Measurements from ENCODE around the gene GNPTG. TPM values are rescaled to one million over a fixed set of nuclear protein-coding genes. Genes with fewer than 3 reads are reported as not detected.

The GNPTG gene
- total RNA-seq, 4 donors from 2014 or later = 53.7 to 84.0 (median 69.5) TPM

- peaks cover 67% of the 10 kb centered on the region for H3K36me3 ChIP-seq
- WGBS = 92% methylated on average over 14 of the region's 14 CpGs
Observed at GRCh38 chr16:1403733-1404132, 52.0 kb downstream of the GNPTG start.

GRCh38 chr16:1407753-1408152 lies 56.0 kb downstream of the GNPTG start:
- H3K9me3 ChIP-seq = no peaks in the 10 kb centered on the region
- H3K27me3 ChIP-seq = no peaks in the 10 kb centered on the region
- WGBS = 24% methylated on average over 10 of the region's 11 CpGs
- peak overlapping the region; percentile 16 for H3K27ac ChIP-seq
- H3K4me3 ChIP-seq = peak overlapping the region; percentile 51
- DNase-seq (ENCODE audit: low spot score in 2 of 2) = no peak
- peaks cover 23% of the 10 kb centered on the region for H3K4me1 ChIP-seq
- peaks cover 49% of the 10 kb centered on the region for H3K36me3 ChIP-seq
- TF ChIP-seq EP300 (IDR thresholded peaks at IDR 0.05) = no peak
- TF ChIP-seq POLR2A (IDR thresholded peaks at IDR 0.05) = no peak
- TF ChIP-seq CTCF (IDR thresholded peaks at IDR 0.05) = no peak
- no peak for TF ChIP-seq POLR2AphosphoS5 (IDR thresholded peaks at IDR 0.05)

More at GRCh38 chr16:1403733-1404132, 52.0 kb downstream of the GNPTG start:
- TF ChIP-seq POLR2AphosphoS5 (IDR thresholded peaks at IDR 0.05) (no peak), POLR2A (IDR thresholded peaks at IDR 0.05) (no peak), EP300 (IDR thresholded peaks at IDR 0.05) (no peak), CTCF (IDR thresholded peaks at IDR 0.05) (no peak)
- Histone ChIP-seq H3K4me3 (no peak overlapping the region), H3K27me3 (no peaks in the 10 kb centered on the region), H3K9me3 (no peaks in the 10 kb centered on the region), H3K4me1 (peaks cover 11% of the 10 kb centered on the region), H3K27ac (no peak overlapping the region)
- DNase-seq (ENCODE audit: low spot score in 2 of 2) = no peak

- peak overlapping the region; percentile 51 for H3K4me3 ChIP-seq
- H3K36me3 ChIP-seq = peaks cover 44% of the 10 kb centered on the region
- H3K9me3 ChIP-seq = no peaks in the 10 kb centered on the region
- no peaks in the 10 kb centered on the region for H3K27me3 ChIP-seq
- peak overlapping the region; percentile 16 for H3K27ac ChIP-seq
- 6% methylated on average over 34 of the region's 42 CpGs for WGBS
- peak; percentile 96 to 98 for DNase-seq (ENCODE audit: low spot score in 2 of 2)
- TF ChIP-seq CTCF (IDR thresholded peaks at IDR 0.05) = no peak
- TF ChIP-seq EP300 (IDR thresholded peaks at IDR 0.05) = no peak
- TF ChIP-seq POLR2AphosphoS5 (IDR thresholded peaks at IDR 0.05) = no peak
- TF ChIP-seq POLR2A (IDR thresholded peaks at IDR 0.05) = no peak
- peaks cover 26% of the 10 kb centered on the region for H3K4me1 ChIP-seq
Observed at GRCh38 chr16:1408171-1408837, 56.6 kb downstream of the GNPTG start.

- H3K4me1 ChIP-seq = peaks cover 47% of the 10 kb centered on the region
- no peaks in the 10 kb centered on the region for H3K27me3 ChIP-seq
- 100% methylated on average over 1 of the region's 2 CpGs for WGBS
- H3K9me3 ChIP-seq = no peaks in the 10 kb centered on the region
- no peak for DNase-seq (ENCODE audit: low spot score in 2 of 2)
- no peak overlapping the region for H3K27ac ChIP-seq
- TF ChIP-seq POLR2A (IDR thresholded peaks at IDR 0.05) (no peak), EP300 (IDR thresholded peaks at IDR 0.05) (no peak), POLR2AphosphoS5 (IDR thresholded peaks at IDR 0.05) (no peak), CTCF (IDR thresholded peaks at IDR 0.05) (no peak)
- H3K4me3 ChIP-seq = no peak overlapping the region
- H3K36me3 ChIP-seq = peaks cover 22% of the 10 kb centered on the region
Observed at GRCh38 chr16:1412847-1413246, 61.1 kb downstream of the GNPTG start.

Other genes with a start within 250 kb of the GNPTG start
- 100 to 1,000 TPM in 1 of 4 donors, 10 to 100 TPM in 3; 19.4 to 167 (median 38.4) TPM for gene CACNA1H, start 198.8 kb upstream of the GNPTG start, total RNA-seq
- gene TPSG1, start 126.7 kb upstream of the GNPTG start, total RNA-seq = 1 to 10 TPM in 1 of 4 donors, not detected in 3; 1.6 TPM
- 10 to 100 TPM; 13.0 to 36.9 (median 22.5) TPM for gene TPSB2, start 121.7 kb upstream of the GNPTG start, total RNA-seq
- 10 to 100 TPM in 3 of 4 donors, 1 to 10 TPM in 1; 6.0 to 36.8 (median 16.5) TPM for gene TPSAB1, start 111.2 kb upstream of the GNPTG start, total RNA-seq
- gene TPSD1, start 95.9 kb upstream of the GNPTG start, total RNA-seq = 10 to 100 TPM in 1 of 4 donors, under 1 TPM in 2, not detected in 1; 0.38 to 11.6 (median 0.83) TPM
- gene UBE2I, start 42.3 kb upstream of the GNPTG start, total RNA-seq = 100 to 1,000 TPM in 3 of 4 donors, 10 to 100 TPM in 1; 72.0 to 165 (median 107) TPM
- 1 to 10 TPM in 3 of 4 donors, under 1 TPM in 1; 0.87 to 6.2 (median 2.5) TPM for gene BAIAP3, start 18.3 kb upstream of the GNPTG start, total RNA-seq
- 10 to 100 TPM; 48.5 to 70.2 (median 62.1) TPM for gene TSR3, start 53 bp upstream of the GNPTG start, total RNA-seq
- gene UNKL, start 62.8 kb downstream of the GNPTG start, total RNA-seq = 10 to 100 TPM; 13.0 to 81.0 (median 33.4) TPM
- gene UQCC4, start 68.8 kb downstream of the GNPTG start, total RNA-seq = 10 to 100 TPM; 13.1 to 41.0 (median 29.3) TPM
- 1 to 10 TPM in 1 of 4 donors, not detected in 3; 1.3 TPM for gene PERCC1, start 79.1 kb downstream of the GNPTG start, total RNA-seq
- 1 to 10 TPM in 1 of 4 donors, under 1 TPM in 2, not detected in 1; 0.34 to 3.5 (median 0.39) TPM for gene CCDC154, start 92.6 kb downstream of the GNPTG start, total RNA-seq
- 100 to 1,000 TPM in 2 of 4 donors, 10 to 100 TPM in 2; 61.1 to 134 (median 100) TPM for gene CLCN7, start 123.1 kb downstream of the GNPTG start, total RNA-seq
- gene PTX4, start 137.0 kb downstream of the GNPTG start, total RNA-seq = not detected
- 10 to 100 TPM; 28.1 to 86.1 (median 35.2) TPM for gene TELO2, start 141.4 kb downstream of the GNPTG start, total RNA-seq
- gene TMEM204, start 181.7 kb downstream of the GNPTG start, total RNA-seq = 10 to 100 TPM in 3 of 4 donors, 1 to 10 TPM in 1; 7.6 to 26.6 (median 18.8) TPM